ENCODE data around the gene ABCA13.

GRCh38 chr7:48149058-48149457 lies 22.2 kb upstream of the ABCA13 start:
- TF ChIP-seq CTCF (IDR thresholded peaks at IDR 0.05; ENCODE audit: insufficient read depth, low read depth, low read length) = no peak
- no peak for TF ChIP-seq EZH2 (IDR thresholded peaks at IDR 0.05; ENCODE audit: insufficient read depth, low read length)
